Gastroesophageal sphincter (tissue), 4 donors: ENCODE data around the gene UBE2E2. TPM values are rescaled to one million over a fixed set of nuclear protein-coding genes. Genes with fewer than 3 reads are reported as not detected.

Experiments
- ATAC-seq: fragments of 150-250 bp; one replicate; pipeline ENCODE4 v1.9.1; 2016; ENCODE audit warnings: mild to moderate bottlenecking, moderate library complexity
- H3K27ac ChIP-seq, 4 donors: fragments of 200-600 bp; sonication (generic) in 3 of 4; 1 replicate in 3 of 4; 2 replicates in 1 of 4; pipeline ENCODE4 v1.5.1; 2016 to 2019
- H3K27me3 ChIP-seq: fragments of 200-600 bp; sonication (generic); one replicate; pipeline ENCODE4 v1.5.1; 2019
- H3K36me3 ChIP-seq, 2 donors: fragments of 200-600 bp; sonication (generic); one replicate each; pipeline ENCODE4 v1.5.1; 2019; ENCODE audit warnings: control low read depth in 1 of 2
- H3K4me1 ChIP-seq, 3 donors: fragments of 200-600 bp; sonication (generic); 1 replicate in 2 of 3; 2 replicates in 1 of 3; pipeline ENCODE4 v1.5.1; 2016 to 2019; ENCODE audit warnings: control low read depth in 2 of 3
- H3K4me3 ChIP-seq, 2 donors: fragments of 200-600 bp; sonication (generic); one replicate each; pipeline ENCODE4 v1.5.1; 2019; ENCODE audit warnings: mild to moderate bottlenecking in 1 of 2, moderate library complexity in 1 of 2
- H3K9me3 ChIP-seq, 3 donors: fragments of 200-600 bp; sonication (generic); one replicate each; pipeline ENCODE4 v1.5.1; 2017 to 2019; ENCODE audit warnings: control low read depth in 2 of 3
- CTCF ChIP-seq, 4 experiments: fragments of 200-600 bp in 2 of 4; fragments of 450-650 bp in 2 of 4; sonication (generic) in 1 of 4; IDR thresholded peaks; one replicate each; pipeline ENCODE4 v1.5.1; 2017 to 2019; ENCODE audit warnings: antibody characterized with exemption in 4 of 4, mild to moderate bottlenecking in 2 of 4, moderate library complexity in 2 of 4
- EP300 ChIP-seq: sonication (generic); formaldehyde crosslinking; IDR thresholded peaks from one replicate; pipeline ENCODE4 v1.6.1; 2017; ENCODE audit warnings: antibody characterized with exemption, mild to moderate bottlenecking
- POLR2A ChIP-seq, 2 donors: fragments of 450-650 bp; IDR thresholded peaks; one replicate each; pipeline ENCODE4 v1.6.1; 2017; ENCODE audit warnings: antibody characterized with exemption in 2 of 2, mild to moderate bottlenecking in 2 of 2, moderate library complexity in 1 of 2
- POLR2AphosphoS5 ChIP-seq: sonication (generic); formaldehyde crosslinking; IDR thresholded peaks from one replicate; pipeline ENCODE4 v1.6.1; 2017; ENCODE audit warnings: antibody characterized with exemption
- WGBS, 2 donors: methylation state at CpG; one replicate each; pipeline ENCODE4 v1.1.5; 2018; ENCODE audit warnings: low coverage in 1 of 2; 5-methylcytosine and 5-hydroxymethylcytosine counted together
- total RNA-seq, 4 donors: library from RNA; depleted of rRNA; stranded (reverse); fragments of >200 nt; gene quantifications; one replicate each; pipeline ENCODE4 v1.1.0, GENCODE V29; 2016

UBE2E2 gene
- total RNA-seq, 4 donors from 2014 or later, result 35.8 to 114 (median 70.2) TPM

GRCh38 chr3:23495507-23495906 is 292.4 kb downstream of the UBE2E2 start:
- Histone ChIP-seq H3K9me3 (no peaks in the 10 kb centered on the region), H3K27me3 (no peaks in the 10 kb centered on the region), H3K36me3 (no peaks in the 10 kb centered on the region), H3K4me3 (no peak overlapping the region), H3K4me1 (peaks cover 0 to 19% (median 4%) of the 10 kb centered on the region in 3 donors), H3K27ac (no peak overlapping the region)
- TF ChIP-seq POLR2AphosphoS5 (no peak), CTCF (IDR thresholded peaks at IDR 0.05) (no peak), EP300 (no peak), POLR2A (IDR thresholded peaks at IDR 0.05) (no peak)
- no peak for ATAC-seq
- WGBS, 2 donors, result 100% methylated on average over 1 of the region's 1 CpG

GRCh38 chr3:23496165-23496564 is 293.0 kb downstream of the UBE2E2 start:
- no peak for ATAC-seq
- Histone ChIP-seq H3K4me1 (peaks cover 0 to 19% (median 4%) of the 10 kb centered on the region in 3 donors), H3K27me3 (no peaks in the 10 kb centered on the region), H3K4me3 (no peak overlapping the region), H3K36me3 (no peaks in the 10 kb centered on the region), H3K27ac (no peak overlapping the region), H3K9me3 (no peaks in the 10 kb centered on the region)
- TF ChIP-seq POLR2AphosphoS5 (no peak), CTCF (IDR thresholded peaks at IDR 0.05) (no peak), EP300 (no peak), POLR2A (IDR thresholded peaks at IDR 0.05) (no peak)
- 81 to 100% methylated on average over 1 of the region's 1 CpG for WGBS, 2 donors

GRCh38 chr3:23497156-23497555 is 294.0 kb downstream of the UBE2E2 start:
- 89 to 97% methylated on average over 4 to 5 of the region's 5 CpGs for WGBS, 2 donors
- no peaks in the 10 kb centered on the region for H3K36me3 ChIP-seq

GRCh38 chr3:23501201-23501802 is 298.2 kb downstream of the UBE2E2 start:
- TF ChIP-seq CTCF (IDR thresholded peaks at IDR 0.05), result no peak
- TF ChIP-seq EP300, result no peak
- no peak for TF ChIP-seq POLR2A (IDR thresholded peaks at IDR 0.05)
- no peak for TF ChIP-seq POLR2AphosphoS5
- ATAC-seq, result no peak
- WGBS, 2 donors, result 59 to 71% methylated on average over 3 to 4 of the region's 4 CpGs
- Histone ChIP-seq H3K4me1 (no peaks in the 10 kb centered on the region), H3K27ac (no peak overlapping the region), H3K36me3 (no peaks in the 10 kb centered on the region), H3K4me3 (no peak overlapping the region), H3K27me3 (no peaks in the 10 kb centered on the region), H3K9me3 (no peaks in the 10 kb centered on the region)

More at GRCh38 chr3:23497156-23497555, 294.0 kb downstream of the UBE2E2 start:
- Histone ChIP-seq H3K27me3 (no peaks in the 10 kb centered on the region), H3K4me3 (no peak overlapping the region), H3K9me3 (no peaks in the 10 kb centered on the region), H3K4me1 (peaks cover 0 to 19% (median 4%) of the 10 kb centered on the region in 3 donors), H3K27ac (no peak overlapping the region)
- TF ChIP-seq POLR2A (IDR thresholded peaks at IDR 0.05) (no peak), EP300 (no peak), CTCF (IDR thresholded peaks at IDR 0.05) (no peak), POLR2AphosphoS5 (no peak)
- no peak for ATAC-seq

- TF ChIP-seq CTCF (IDR thresholded peaks at IDR 0.05) (no peak), POLR2A (IDR thresholded peaks at IDR 0.05) (no peak), POLR2AphosphoS5 (no peak), EP300 (no peak)
- Histone ChIP-seq H3K4me3 (no peak overlapping the region), H3K9me3 (no peaks in the 10 kb centered on the region), H3K27ac (no peak overlapping the region), H3K27me3 (no peaks in the 10 kb centered on the region), H3K4me1 (no peaks in the 10 kb centered on the region), H3K36me3 (no peaks in the 10 kb centered on the region)
- 94 to 97% methylated on average over 5 of the region's 5 CpGs for WGBS, 2 donors
- ATAC-seq, result no peak
These were observed 305.3 kb downstream of the UBE2E2 start for GRCh38 chr3:23508464-23508863.
